ENCODE results near the gene GTF2IRD1. TPM values are rescaled to one million over a fixed set of nuclear protein-coding genes. Genes with fewer than 3 reads are reported as not detected.
"Not testable (repeated sequence)": the region's sequence is repeated elsewhere in the genome, so short reads cannot be mapped to it uniquely, and the experiment has no call there.

Gene GTF2IRD1
- total RNA-seq, 1 donor from 2014 or later: 48.7 TPM

DNA sequence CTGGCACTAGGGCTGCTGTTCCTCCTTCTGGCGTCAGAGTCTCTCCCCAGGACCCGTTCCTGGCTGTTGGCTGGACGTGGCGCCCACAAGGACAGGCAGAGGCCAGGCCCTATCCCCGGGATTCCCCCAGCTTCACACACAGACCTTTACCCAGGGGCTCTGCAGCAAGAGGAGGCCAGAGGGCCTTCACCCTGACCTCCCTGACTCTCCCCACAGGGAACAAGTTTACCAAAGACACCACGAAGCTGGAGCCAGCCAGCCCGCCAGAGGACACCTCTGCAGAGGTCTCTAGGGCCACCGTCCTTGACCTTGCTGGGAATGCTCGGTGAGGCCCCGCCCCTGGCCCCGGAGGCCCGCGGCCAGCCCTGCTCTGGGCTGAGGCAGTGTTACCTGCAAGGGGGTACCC lies 82.2 kb downstream of the GTF2IRD1 start:
- H3K4me1 Mint-ChIP-seq (ENCODE audit: unreplicated experiment): no peaks in the 10 kb centered on the region
- H3K36me3 Mint-ChIP-seq (ENCODE audit: unreplicated experiment): peaks cover 14% of the 10 kb centered on the region
- no peaks in the 10 kb centered on the region for H3K9me3 Mint-ChIP-seq (ENCODE audit: unreplicated experiment)
- H3K4me3 Mint-ChIP-seq (ENCODE audit: unreplicated experiment): no peak overlapping the region
- TF ChIP-seq, protein P1, sequence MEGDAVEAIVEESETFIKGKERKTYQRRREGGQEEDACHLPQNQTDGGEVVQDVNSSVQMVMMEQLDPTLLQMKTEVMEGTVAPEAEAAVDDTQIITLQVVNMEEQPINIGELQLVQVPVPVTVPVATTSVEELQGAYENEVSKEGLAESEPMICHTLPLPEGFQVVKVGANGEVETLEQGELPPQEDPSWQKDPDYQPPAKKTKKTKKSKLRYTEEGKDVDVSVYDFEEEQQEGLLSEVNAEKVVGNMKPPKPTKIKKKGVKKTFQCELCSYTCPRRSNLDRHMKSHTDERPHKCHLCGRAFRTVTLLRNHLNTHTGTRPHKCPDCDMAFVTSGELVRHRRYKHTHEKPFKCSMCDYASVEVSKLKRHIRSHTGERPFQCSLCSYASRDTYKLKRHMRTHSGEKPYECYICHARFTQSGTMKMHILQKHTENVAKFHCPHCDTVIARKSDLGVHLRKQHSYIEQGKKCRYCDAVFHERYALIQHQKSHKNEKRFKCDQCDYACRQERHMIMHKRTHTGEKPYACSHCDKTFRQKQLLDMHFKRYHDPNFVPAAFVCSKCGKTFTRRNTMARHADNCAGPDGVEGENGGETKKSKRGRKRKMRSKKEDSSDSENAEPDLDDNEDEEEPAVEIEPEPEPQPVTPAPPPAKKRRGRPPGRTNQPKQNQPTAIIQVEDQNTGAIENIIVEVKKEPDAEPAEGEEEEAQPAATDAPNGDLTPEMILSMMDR (IDR thresholded peaks at IDR 0.05): no peak
- no peaks in the 10 kb centered on the region for H3K27me3 Mint-ChIP-seq (ENCODE audit: unreplicated experiment)
- H3K27ac Mint-ChIP-seq (ENCODE audit: unreplicated experiment): no peak overlapping the region
- no peak for DNase-seq (ENCODE audit: extremely low spot score, unreplicated experiment)

DNA sequence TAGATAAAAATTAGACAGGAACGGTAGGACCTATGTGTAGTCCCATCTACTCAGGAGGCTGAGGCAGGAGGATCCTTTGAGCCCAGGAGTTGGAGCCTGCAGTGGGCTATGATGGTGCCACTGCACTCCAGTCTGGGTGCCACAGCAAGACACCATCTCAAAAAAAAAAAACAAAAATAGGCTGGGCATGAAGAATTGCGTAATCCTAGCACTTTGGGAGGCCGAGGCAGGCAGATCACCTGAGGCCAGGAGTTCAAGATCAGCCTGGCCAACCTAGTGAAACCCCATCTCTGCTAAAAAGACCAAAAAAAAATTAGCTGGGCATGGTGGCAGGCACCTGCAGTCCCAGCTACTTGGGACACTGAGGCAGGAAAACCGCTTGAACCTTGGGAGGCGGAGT lies 88.2 kb downstream of the GTF2IRD1 start:
- H3K27me3 Mint-ChIP-seq (ENCODE audit: unreplicated experiment); H3K27ac Mint-ChIP-seq (ENCODE audit: unreplicated experiment); H3K4me3 Mint-ChIP-seq (ENCODE audit: unreplicated experiment); DNase-seq (ENCODE audit: extremely low spot score, unreplicated experiment); H3K4me1 Mint-ChIP-seq (ENCODE audit: unreplicated experiment); H3K9me3 Mint-ChIP-seq (ENCODE audit: unreplicated experiment): not testable (repeated sequence)
- H3K36me3 Mint-ChIP-seq (ENCODE audit: unreplicated experiment): peaks cover 28% of the 10 kb centered on the region

DNA sequence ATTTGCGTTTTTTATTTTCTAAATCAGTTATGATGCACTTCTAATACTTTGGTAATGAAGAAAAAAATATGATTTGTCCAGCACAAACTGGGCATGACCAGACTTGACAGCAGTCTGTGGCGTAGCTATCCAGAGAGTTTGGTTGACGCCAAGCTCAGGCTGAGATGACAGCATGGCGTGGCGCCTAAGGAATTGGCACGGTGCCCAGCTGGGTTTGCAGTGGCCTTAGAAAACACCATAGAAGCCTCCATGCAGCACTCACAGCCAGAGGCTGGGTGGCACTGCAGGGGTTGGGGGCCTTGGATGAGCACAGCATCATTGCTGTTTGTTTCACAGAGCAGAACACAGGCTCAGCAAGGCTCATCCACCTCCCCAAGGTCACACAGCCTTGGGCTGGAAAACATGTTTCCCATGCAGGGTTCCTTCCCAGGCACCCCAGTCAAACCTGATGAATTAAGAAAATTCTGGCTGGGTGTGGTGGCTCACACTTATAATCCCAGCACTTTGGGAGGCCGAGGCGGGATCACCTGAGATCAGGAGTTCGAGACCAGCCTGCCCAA lies 88.9 kb downstream of the GTF2IRD1 start:
- TF ChIP-seq, protein P1 (IDR thresholded peaks at IDR 0.05): no peak
- no peak overlapping the region for H3K27ac Mint-ChIP-seq (ENCODE audit: unreplicated experiment)
- H3K9me3 Mint-ChIP-seq (ENCODE audit: unreplicated experiment): peaks cover 3% of the 10 kb centered on the region
- no peak overlapping the region for H3K4me3 Mint-ChIP-seq (ENCODE audit: unreplicated experiment)
- no peak for DNase-seq (ENCODE audit: extremely low spot score, unreplicated experiment)
- peaks cover 30% of the 10 kb centered on the region for H3K36me3 Mint-ChIP-seq (ENCODE audit: unreplicated experiment)
- H3K27me3 Mint-ChIP-seq (ENCODE audit: unreplicated experiment): no peaks in the 10 kb centered on the region
- no peaks in the 10 kb centered on the region for H3K4me1 Mint-ChIP-seq (ENCODE audit: unreplicated experiment)

DNA sequence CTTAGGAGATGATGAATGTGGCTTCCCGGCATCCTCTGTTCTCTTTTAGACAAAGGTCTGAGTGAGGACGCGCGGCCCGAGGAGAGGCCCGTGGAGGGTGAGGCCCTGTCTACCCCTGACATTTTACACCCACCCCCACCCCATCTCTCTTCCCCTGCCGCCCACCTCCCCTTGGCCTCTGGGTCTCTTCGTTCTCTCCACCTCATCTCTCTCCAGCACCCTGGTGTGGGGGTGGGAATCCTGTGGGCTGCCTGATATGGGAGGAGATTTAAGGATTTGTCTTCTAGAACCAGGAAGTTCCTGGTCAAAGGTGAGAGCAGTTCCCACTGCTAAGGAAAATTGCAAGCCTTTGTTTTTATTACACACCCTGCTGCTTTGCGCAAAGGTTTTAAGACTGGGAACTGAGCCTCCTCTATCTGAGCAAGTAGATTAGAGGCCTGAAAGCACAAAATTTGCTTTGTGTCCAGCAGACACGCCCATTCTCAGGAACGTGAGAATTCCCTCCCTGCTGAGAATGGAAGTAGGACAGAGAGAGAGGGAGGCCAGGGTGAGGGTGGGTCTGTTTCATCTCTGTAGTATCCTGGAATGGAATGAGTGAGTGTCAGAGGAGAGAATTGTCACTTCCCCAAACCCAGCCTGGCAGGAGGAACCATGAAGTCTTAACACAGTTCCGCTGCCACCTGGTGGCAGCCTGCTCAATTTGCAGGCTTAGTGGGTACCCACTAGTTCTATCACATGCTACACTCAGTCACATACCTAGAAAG lies 91.2 kb downstream of the GTF2IRD1 start:
- Mint-ChIP-seq H3K36me3 (ENCODE audit: unreplicated experiment) (peaks cover 34% of the 10 kb centered on the region), H3K4me3 (ENCODE audit: unreplicated experiment) (no peak overlapping the region), H3K27me3 (ENCODE audit: unreplicated experiment) (no peaks in the 10 kb centered on the region), H3K27ac (ENCODE audit: unreplicated experiment) (no peak overlapping the region), H3K9me3 (ENCODE audit: unreplicated experiment) (peaks cover 3% of the 10 kb centered on the region), H3K4me1 (ENCODE audit: unreplicated experiment) (no peaks in the 10 kb centered on the region)
- DNase-seq (ENCODE audit: extremely low spot score, unreplicated experiment): no peak
- TF ChIP-seq, protein P1 (IDR thresholded peaks at IDR 0.05): peak; percentile 58

DNA sequence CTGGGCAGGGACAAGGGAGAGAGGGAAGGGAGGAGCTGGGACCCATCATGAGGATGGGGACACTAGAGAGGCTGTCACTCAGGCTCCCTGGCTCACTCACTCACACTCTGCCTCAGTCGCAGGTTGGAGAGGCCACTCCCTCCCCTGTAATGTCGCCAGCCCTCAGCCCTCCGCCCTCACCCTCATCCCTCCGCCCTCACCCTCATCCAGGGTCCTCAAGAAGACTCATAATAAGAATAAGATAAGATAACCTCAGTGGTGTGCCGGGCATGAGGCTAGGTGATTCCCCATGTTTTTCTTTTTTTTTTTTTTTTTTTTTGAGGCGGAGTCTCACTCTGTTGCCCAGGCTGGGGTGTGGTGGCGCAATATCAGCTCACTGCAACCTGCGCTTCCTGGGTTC lies 92.2 kb downstream of the GTF2IRD1 start:
- peaks cover 3% of the 10 kb centered on the region for H3K9me3 Mint-ChIP-seq (ENCODE audit: unreplicated experiment)
- peaks cover 35% of the 10 kb centered on the region for H3K36me3 Mint-ChIP-seq (ENCODE audit: unreplicated experiment)
- no peak overlapping the region for H3K4me3 Mint-ChIP-seq (ENCODE audit: unreplicated experiment)
- H3K4me1 Mint-ChIP-seq (ENCODE audit: unreplicated experiment): no peaks in the 10 kb centered on the region
- DNase-seq (ENCODE audit: extremely low spot score, unreplicated experiment): no peak
- H3K27ac Mint-ChIP-seq (ENCODE audit: unreplicated experiment): no peak overlapping the region
- TF ChIP-seq, protein P1 (IDR thresholded peaks at IDR 0.05): no peak
- H3K27me3 Mint-ChIP-seq (ENCODE audit: unreplicated experiment): no peaks in the 10 kb centered on the region

DNA sequence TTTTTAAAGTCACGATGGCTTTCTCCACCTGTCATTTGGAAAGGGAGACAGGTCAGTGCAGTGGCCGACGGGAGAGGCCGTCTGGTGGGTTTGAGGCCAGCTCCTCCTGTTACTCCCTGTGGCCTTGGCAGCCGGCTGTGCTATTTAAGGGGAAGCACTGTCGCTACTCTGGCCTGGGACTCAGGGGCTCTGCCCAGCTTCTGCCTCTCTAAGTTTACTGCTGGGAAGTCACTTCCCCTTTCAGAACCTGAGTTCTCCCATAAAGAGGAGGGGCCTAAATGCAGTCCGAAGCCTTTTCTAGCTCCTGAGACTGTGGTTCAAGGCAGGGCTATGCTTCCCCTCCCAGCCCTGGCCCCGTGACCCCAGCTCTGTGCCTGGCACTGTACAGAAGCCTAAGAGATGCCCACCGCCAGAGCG lies 99.9 kb downstream of the GTF2IRD1 start:
- peaks cover 17% of the 10 kb centered on the region for H3K36me3 Mint-ChIP-seq (ENCODE audit: unreplicated experiment)

More for the DNA sequence above, 99.9 kb downstream of the GTF2IRD1 start:
- not testable (repeated sequence) for H3K4me1 Mint-ChIP-seq (ENCODE audit: unreplicated experiment); DNase-seq (ENCODE audit: extremely low spot score, unreplicated experiment); H3K9me3 Mint-ChIP-seq (ENCODE audit: unreplicated experiment); H3K27ac Mint-ChIP-seq (ENCODE audit: unreplicated experiment); H3K4me3 Mint-ChIP-seq (ENCODE audit: unreplicated experiment); H3K27me3 Mint-ChIP-seq (ENCODE audit: unreplicated experiment)

All from osteocyte (in vitro differentiated cells).